GM21390 (cell line): Measurements from ENCODE around the gene LAMA5.

ENCODE experiments used
- ATAC-seq: cut with Tn5 transposase; IDR thresholded peaks from one replicate; pipeline ENCODE4 v1.9.1; 2021; ENCODE audit not compliant: unreplicated experiment

LAMA5 gene

GRCh38 chr20:62360854-62361798 lies 6.0 kb downstream of the LAMA5 start:
- ATAC-seq = no peak

GRCh38 chr20:62359491-62360121 lies 7.5 kb downstream of the LAMA5 start:
- ATAC-seq = no peak

GRCh38 chr20:62359043-62359490 lies 8.0 kb downstream of the LAMA5 start:
- ATAC-seq = no peak

- ATAC-seq = no peak
Measured at GRCh38 chr20:62358171-62359042, 8.7 kb downstream of the LAMA5 start.

- ATAC-seq = no peak
Measured at GRCh38 chr20:62357681-62358080, 9.4 kb downstream of the LAMA5 start.

GRCh38 chr20:62357187-62357667 lies 9.9 kb downstream of the LAMA5 start:
- ATAC-seq = no peak

- no peak for ATAC-seq
Measured at GRCh38 chr20:62356589-62357186, 10.4 kb downstream of the LAMA5 start.

- ATAC-seq = no peak
Measured at GRCh38 chr20:62355878-62356588, 11.1 kb downstream of the LAMA5 start.

GRCh38 chr20:62355516-62355877 lies 11.6 kb downstream of the LAMA5 start:
- ATAC-seq = no peak

- no peak for ATAC-seq
Measured at GRCh38 chr20:62354811-62355341, 12.2 kb downstream of the LAMA5 start.

- ATAC-seq = no peak
Measured at GRCh38 chr20:62354031-62354808, 12.9 kb downstream of the LAMA5 start.

GRCh38 chr20:62353289-62354030 lies 13.7 kb downstream of the LAMA5 start:
- no peak for ATAC-seq

GRCh38 chr20:62352402-62353288 lies 14.5 kb downstream of the LAMA5 start:
- ATAC-seq = no peak

- no peak for ATAC-seq
Measured at GRCh38 chr20:62351469-62352401, 15.4 kb downstream of the LAMA5 start.

- no peak for ATAC-seq
Measured at GRCh38 chr20:62350629-62351422, 16.3 kb downstream of the LAMA5 start.
